HEK293T (cell line): ENCODE data around the gene ODAD3.

Experiments used
- CTCF ChIA-PET: fragments of 350-600 bp; formaldehyde crosslinking; extraction: SDS; loops from one replicate; lab custom pipeline; 2021; ENCODE audit warnings: antibody characterized with exemption, inconsistent platforms; lab: Yijun Ruan, JAX
- POLR2A ChIA-PET: fragments of 350-600 bp; formaldehyde crosslinking; extraction: SDS; loops from one replicate; lab custom pipeline; 2020; ENCODE audit warnings: antibody characterized with exemption, inconsistent platforms; lab: Yijun Ruan, JAX
- DNase-seq: peaks from one replicate; pipeline ENCODE4 v3.0.0; 2012; ENCODE audit warnings: mixed read lengths; ENCODE audit errors: extremely low spot score
- ARNT ChIP-seq: fragments of 450-650 bp; IDR thresholded peaks from 2 replicates; pipeline ENCODE4 v1.6.1; 2017; ENCODE audit warnings: mild to moderate bottlenecking
- BHLHE40 ChIP-seq: fragments of 450-650 bp; IDR thresholded peaks from 2 replicates; pipeline ENCODE4 v1.6.1; 2016; ENCODE audit warnings: mild to moderate bottlenecking, moderate library complexity, borderline replicate concordance
- CTBP1 ChIP-seq: fragments of 450-650 bp; IDR thresholded peaks from 2 replicates; pipeline ENCODE4 v1.6.1; 2016; ENCODE audit warnings: borderline replicate concordance
- ELF4 ChIP-seq: fragments of 450-650 bp; IDR thresholded peaks from 2 replicates; pipeline ENCODE4 v1.6.1; 2017; ENCODE audit warnings: antibody characterized with exemption
- FOXA1 ChIP-seq: fragments of 450-650 bp; IDR thresholded peaks from 2 replicates; pipeline ENCODE4 v1.6.1; 2016; ENCODE audit warnings: mild to moderate bottlenecking
- FOXK2 ChIP-seq: fragments of 450-650 bp; IDR thresholded peaks from 2 replicates; pipeline ENCODE4 v1.6.1; 2016; ENCODE audit warnings: mild to moderate bottlenecking
- FOXM1 ChIP-seq: fragments of 450-650 bp; IDR thresholded peaks from 2 replicates; pipeline ENCODE4 v1.6.1; 2017; ENCODE audit warnings: mild to moderate bottlenecking, borderline replicate concordance
- HDGF ChIP-seq: fragments of 450-650 bp; IDR thresholded peaks from 2 replicates; pipeline ENCODE4 v1.6.1; 2017; ENCODE audit warnings: antibody characterized with exemption, borderline replicate concordance
- L3MBTL2 ChIP-seq: fragments of 450-650 bp; conservative IDR thresholded peaks from 2 replicates; pipeline ENCODE4 v1.6.1; 2016; ENCODE audit warnings: mild to moderate bottlenecking
- LEF1 ChIP-seq: fragments of 450-650 bp; IDR thresholded peaks from 2 replicates; pipeline ENCODE4 v1.6.1; 2017; ENCODE audit warnings: mild to moderate bottlenecking, borderline replicate concordance
- NFRKB ChIP-seq: fragments of 450-650 bp; IDR thresholded peaks from 2 replicates; pipeline ENCODE4 v1.6.1; 2016; ENCODE audit warnings: mild to moderate bottlenecking, moderate library complexity
- SP1 ChIP-seq: fragments of 450-650 bp; IDR thresholded peaks from 2 replicates; pipeline ENCODE4 v1.6.1; 2017
- SUZ12 ChIP-seq: fragments of 450-650 bp; IDR thresholded peaks from 2 replicates; pipeline ENCODE4 v1.6.1; 2016; ENCODE audit warnings: mild to moderate bottlenecking
- TARDBP ChIP-seq: fragments of 450-650 bp; IDR thresholded peaks from 2 replicates; pipeline ENCODE4 v1.6.1; 2016
- ZNF384 ChIP-seq: fragments of 450-650 bp; IDR thresholded peaks from 2 replicates; pipeline ENCODE4 v1.6.1; 2016
- TF ChIP-seq, protein P1 (sequence below): fragments of 450-650 bp; IDR thresholded peaks from 2 replicates; pipeline ENCODE4 v1.6.1; 2016

The ODAD3 gene

DNA sequence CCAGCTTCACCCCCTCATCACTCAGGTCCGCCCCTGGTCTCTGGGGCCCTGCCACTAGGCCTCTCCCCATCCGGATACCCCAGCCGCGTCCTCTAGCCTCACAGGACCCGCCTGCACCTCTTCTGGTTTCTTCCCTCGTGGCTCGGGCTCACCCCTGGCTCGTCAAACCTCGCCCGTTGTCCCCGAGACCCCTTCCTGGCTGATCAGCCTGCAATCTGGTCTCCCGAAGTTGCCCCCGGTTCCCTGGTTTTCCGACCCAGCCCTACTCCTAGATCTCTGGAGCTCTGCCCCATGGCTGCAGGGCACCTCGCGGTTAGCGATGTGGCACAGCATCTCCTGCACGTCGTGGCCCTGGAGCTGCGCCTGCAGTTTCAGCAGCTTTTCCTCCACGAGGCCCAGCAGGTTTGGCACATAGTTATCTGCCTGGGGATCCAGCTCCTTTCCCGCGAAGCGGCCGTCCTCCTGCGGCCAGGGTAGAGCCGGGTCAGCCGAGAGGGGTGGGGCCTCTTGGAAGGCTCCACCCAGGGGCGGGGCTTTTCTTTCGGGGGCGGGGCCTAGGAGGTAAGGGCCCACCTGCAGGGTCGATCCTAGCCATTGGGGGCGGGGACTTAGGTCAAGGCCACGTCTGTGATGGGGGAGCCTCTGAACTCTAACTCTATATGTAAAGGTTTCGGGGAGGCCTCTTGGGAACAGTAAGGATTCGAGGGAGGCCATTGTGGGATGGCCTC, 13.4 kb downstream of the ODAD3 start:
- TF ChIP-seq TARDBP: no peak
- TF ChIP-seq FOXA1: no peak
- TF ChIP-seq ARNT: no peak
- no peak for TF ChIP-seq NFRKB
- TF ChIP-seq FOXK2: no peak
- TF ChIP-seq ELF4: no peak
- TF ChIP-seq HDGF: no peak
- TF ChIP-seq ZNF384: no peak
- TF ChIP-seq L3MBTL2: no peak
- no peak for TF ChIP-seq SP1
- no peak for TF ChIP-seq LEF1
- TF ChIP-seq CTBP1: no peak
- TF ChIP-seq, protein P1, sequence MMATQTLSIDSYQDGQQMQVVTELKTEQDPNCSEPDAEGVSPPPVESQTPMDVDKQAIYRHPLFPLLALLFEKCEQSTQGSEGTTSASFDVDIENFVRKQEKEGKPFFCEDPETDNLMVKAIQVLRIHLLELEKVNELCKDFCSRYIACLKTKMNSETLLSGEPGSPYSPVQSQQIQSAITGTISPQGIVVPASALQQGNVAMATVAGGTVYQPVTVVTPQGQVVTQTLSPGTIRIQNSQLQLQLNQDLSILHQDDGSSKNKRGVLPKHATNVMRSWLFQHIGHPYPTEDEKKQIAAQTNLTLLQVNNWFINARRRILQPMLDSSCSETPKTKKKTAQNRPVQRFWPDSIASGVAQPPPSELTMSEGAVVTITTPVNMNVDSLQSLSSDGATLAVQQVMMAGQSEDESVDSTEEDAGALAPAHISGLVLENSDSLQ: no peak
- TF ChIP-seq BHLHE40: no peak
- no peak for TF ChIP-seq FOXM1
- no peak for TF ChIP-seq SUZ12
- CTCF ChIA-PET: interaction anchor here (0.6 to 1.1 kb wide), 2 partner anchors 14 to 38 kb away, joined by 3 to 4 read pairs; partner anchors contain the start of genes EPOR and PRKCSH
- POLR2A ChIA-PET: interaction anchor here (0.8 kb wide), 1 partner anchor 38 kb away, joined by 3 read pairs; no protein-coding TSS in a partner anchor
- DNase-seq: peak; percentile 75

DNA sequence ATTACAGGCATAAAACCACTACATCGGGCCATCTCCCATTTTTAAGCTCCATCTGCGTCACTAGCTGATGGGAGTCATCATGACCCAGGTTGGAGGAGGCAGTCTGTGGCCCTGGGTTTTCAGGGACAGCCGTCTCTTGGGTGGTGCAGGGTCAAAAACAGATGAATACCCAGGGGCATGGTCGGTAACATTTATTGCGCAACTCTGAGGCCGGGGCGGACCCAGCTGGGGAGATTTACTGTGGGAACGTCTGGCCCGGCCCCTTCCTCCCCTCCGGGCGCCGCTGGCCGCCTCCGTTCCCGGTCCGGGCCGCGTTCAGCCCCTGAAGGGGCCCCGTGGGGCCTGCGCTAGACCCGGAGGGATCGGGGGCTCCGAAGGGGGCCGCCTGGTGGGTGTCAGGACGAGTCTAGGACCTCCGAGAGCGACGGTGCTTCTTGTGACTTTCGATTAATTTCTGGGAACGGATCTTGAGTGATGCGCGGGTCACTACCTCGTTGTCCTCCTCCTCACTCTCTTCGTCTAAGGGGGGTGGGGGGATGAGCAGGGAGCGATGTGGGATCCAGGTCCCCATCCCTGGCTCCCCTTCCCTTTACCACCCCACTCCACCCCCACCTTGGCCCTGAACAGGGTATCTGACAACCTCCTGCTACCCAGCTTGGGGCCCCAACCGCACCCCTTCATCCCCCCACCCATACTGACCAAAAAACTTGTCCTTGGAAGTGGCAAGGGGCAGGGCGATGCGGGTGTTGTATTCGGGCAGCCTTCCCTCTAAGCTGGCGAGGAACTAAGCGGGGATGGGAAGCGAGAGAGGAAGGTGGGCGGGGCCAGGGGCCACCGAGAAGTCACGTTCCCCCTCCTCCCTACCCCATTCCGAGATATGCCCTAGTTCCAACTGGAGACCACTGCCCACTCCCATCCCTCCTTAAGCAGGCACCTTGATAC, 14.2 kb downstream of the ODAD3 start:
- no peak for DNase-seq
- TF ChIP-seq SUZ12: no peak
- TF ChIP-seq TARDBP: no peak
- TF ChIP-seq LEF1: no peak
- TF ChIP-seq ZNF384: no peak
- no peak for TF ChIP-seq FOXK2
- TF ChIP-seq, protein P1: peak; percentile 51; the same call in 1 of the 2 replicates
- ChIA-PET CTCF (interaction anchor here (0.6 to 1.3 kb wide), 4 partner anchors 15 to 43 kb away, joined by 3 to 7 read pairs (median 4); partner anchors contain the start of genes EPOR and PRKCSH), POLR2A (interaction anchor here (0.8 to 1.5 kb wide), 3 partner anchors 15 to 46 kb away, joined by 3 to 6 read pairs (median 4); partner anchors contain the start of genes ODAD3 and PRKCSH)

DNA sequence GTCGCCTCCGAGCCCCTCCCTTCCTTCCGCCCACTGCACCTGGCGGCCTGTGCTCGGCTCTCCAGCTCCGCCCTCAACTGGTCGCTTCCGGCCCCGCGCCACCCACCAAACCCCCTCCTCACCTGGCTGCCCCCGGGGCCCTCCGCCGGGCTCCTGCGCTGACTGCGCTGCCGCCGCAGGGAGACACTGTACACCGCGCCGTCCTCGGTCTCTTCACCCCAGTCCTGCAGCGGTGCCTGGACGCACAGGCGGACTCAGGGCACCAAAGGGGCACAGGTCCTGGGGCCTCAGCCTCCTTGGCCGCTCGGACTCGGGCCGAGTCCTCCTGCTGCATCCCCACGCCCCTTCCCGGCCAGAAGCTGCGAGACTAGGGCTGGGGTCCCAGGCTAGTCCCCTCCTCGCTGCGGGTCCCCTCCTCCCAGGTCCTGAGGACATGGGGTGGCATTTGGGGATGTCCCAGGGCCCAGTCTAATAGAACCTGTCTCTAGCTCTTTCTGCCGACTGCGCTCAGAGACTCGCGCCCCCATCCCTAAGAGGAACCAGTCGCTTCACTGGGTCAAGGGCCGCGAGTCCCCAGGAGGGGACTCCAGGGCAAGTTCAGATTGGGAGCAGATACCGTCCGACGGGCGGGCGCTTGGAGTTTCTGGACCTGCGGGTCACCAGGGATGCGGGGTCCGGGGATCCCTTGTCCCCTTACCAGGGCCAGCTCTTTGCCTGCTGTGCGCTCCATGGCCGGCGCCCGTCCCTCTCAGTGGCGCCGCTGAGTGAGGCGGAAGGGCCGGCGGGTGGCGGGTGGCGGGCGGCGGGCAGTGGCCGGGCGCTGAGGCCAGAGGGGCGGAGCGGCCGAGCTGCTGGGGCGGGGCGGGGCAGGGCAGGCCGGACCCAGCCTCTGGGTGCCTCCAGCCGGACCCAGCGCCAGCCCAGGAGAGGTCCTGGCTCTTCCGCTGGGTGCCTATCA, 16.1 kb downstream of the ODAD3 start, which contains the start of gene RGL3:
Gene RGL3 (minus strand): TSS at position 766 of the 958 bp plus-strand sequence. CDS start 36 bp downstream, at position 730.
- DNase-seq: no peak
- TF ChIP-seq ZNF384 (no peak), TARDBP (no peak), ELF4 (no peak), L3MBTL2 (no peak), SUZ12 (no peak)
- ChIA-PET CTCF (no interaction called here), POLR2A (interaction anchor here (1.0 to 1.5 kb wide), 3 partner anchors 16 to 44 kb away, joined by 3 to 5 read pairs (median 4); partner anchors contain the start of gene ODAD3)

DNA sequence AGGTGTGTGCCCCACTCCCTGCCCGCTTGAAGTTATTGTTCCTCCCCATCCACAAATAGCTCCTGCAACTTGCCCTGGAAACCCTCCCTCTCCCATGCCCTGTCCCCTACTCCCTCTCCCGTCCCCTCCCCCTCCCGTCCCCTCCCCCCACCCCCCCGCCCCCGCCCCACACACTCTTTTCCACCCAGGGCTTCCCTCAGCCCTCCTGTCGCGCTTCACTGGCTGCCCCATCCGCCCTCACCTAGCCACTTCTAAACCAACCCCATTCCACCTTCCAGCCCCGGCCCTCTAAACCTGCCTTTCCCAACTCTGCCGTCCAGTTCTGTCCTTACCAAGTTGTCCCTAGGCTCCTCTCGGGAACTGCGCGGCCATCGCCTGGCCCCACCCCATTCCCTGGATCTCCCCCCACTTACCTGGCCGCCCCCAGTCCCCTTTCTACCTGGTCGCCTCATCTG, 16.8 kb downstream of the ODAD3 start:
- TF ChIP-seq FOXM1 (no peak), NFRKB (no peak), ZNF384 (no peak), L3MBTL2 (no peak), LEF1 (no peak), HDGF (no peak), CTBP1 (no peak), ARNT (no peak), SP1 (no peak), TARDBP (no peak)
- TF ChIP-seq, protein P1: no peak
- DNase-seq: no peak
- CTCF ChIA-PET: no interaction called here
- POLR2A ChIA-PET: interaction anchor here (1.2 kb wide), 1 partner anchor 37 kb away, joined by 5 read pairs; no protein-coding TSS in a partner anchor
